Measurements from ENCODE around the gene NDOR1.

NDOR1 gene

GRCh38 chr9:137183980-137184595 is 21.4 kb upstream of the NDOR1 start:
- DNase-seq = no peak

DNA sequence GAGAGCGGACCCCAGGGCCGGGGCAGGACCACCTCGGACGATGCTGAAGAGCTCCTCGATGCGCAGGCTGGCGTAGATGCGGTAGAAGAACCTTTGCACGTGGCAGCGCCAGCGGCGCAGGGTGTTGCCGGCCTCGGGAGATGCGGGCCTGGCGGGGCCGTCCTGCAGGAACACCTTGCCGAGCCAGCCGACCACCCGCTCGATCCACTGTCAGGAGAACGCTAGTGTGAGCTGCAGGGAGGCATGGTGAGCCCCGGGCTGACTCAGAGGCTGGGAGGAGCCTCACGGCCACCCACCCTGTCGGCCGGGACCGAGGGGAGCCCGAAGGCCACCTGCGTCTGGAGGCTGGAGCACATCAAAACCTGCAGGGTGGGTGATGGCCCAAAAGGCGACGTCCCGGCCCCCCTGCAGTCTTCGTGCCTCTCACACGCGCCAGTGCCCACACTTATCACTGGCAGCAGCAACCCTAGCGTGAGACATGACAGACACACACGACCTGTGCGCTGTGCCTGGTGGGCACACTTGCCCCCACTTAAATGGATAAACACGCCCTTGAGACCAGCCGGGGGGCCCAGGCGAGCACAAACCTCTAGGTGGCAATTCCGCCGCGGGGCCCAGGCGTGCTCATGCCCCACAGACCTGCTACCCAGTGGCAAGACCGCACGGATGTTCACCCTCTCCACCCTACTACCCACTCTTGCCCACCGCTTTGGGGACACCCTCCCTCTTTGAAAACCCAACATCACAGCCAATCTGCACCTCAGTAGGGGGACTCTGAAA is 20.4 kb upstream of the NDOR1 start:
- DNase-seq = no peak

DNA sequence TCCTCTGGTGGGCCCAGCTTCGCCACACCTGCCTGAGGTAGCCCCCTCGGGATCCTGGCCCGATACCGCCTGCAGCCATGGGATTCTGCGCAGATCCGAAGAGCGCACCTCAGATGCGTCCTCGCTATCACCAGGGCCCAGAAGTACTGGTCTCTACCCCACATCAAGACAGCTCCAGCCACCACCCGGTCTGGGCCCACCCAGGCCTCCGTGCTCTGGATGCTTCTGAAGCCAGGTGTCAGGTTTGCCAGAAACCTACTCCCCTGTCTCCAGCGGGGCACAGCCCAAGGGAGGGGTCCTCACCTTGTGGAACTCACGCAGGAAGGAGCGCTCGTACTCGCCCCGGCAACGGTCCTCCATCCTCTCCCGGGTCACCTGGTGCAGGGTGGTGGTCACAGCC is 19.6 kb upstream of the NDOR1 start:
- DNase-seq = no peak

- no peak for DNase-seq
These were observed 19.1 kb upstream of the NDOR1 start for GRCh38 chr9:137186385-137186784.

DNA sequence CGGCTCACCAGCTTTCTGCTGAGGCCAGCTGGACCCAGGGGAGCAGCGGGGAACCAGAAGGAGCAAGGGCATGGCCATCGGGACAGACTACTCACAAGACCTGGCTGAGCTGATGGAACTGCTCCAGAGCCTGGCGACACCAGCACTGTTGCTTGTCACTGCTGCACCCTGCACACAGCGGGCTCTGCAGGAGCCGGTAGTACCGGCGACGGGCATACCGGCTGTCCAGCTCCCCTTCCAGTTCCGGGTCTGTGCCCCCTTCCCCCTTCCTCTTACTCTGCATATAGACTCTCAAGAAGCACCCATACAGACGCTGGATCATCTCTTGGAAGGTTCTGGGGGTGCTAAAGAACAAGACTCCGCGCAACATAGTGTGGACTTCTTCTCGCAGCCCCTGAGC is 18.1 kb upstream of the NDOR1 start:
- no peak for DNase-seq

DNA sequence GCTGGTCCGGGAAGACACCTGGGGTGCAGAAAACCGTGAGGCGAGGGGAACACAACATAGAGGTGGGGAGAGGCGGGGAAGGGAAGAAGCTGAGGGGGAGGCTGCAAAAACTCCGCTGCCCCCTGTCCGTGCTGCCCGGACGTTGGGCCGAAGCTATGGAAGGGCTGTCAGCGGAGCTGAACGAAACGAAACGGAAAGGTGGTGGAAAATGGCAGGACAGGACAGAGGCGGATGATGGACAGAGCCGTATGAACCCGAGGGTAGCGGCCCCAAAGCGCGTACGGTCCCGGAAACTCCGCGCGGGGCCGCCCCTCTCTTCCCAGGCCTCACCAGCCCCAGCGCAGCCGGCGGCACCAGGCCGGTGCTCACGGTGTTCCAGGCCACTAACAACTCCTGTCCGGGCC is 17.4 kb upstream of the NDOR1 start:
- no peak for DNase-seq

DNA sequence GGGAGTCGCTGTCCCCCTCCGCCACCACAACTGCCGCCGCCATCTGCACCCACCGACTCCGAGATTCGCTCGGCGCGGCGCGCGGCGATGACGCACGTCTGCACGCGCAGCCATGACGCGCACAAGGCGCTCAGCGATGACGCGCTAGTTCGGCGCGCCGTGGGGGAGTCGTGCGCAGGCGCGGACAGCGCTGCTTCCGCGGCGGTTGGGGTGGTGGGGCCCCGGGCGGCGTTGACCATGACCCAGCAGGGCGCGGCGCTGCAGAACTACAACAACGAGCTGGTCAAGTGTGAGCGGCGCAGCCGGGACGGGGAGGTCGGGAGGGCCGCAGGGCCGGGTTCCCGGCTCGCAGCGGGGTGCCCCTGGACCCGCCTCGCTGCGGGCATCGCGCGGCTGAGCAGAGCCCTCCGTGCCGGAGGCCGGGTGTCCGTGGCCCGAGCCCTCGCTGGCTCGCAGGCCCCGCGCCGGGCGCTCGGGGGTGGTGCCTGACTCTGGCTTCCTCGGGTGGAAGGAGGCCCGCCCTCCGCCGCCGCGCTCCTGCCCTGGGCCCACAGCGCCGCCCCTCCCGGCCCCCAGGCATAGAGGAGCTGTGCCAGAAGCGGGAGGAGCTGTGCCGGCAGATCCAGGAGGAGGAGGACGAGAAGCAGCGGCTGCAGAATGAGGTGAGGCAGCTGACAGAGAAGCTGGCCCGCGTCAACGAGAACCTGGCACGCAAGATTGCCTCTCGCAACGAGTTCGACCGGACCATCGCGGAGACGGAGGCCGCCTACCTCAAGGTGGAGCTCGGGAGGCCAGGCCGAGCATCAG is 16.8 kb upstream of the NDOR1 start, which contains the start of the genes ANAPC2 and SSNA1:
Gene ANAPC2, minus strand, starts transcription at position 71 of the 807 bp plus-strand sequence. Its CDS starts 28 bp downstream, at position 43.
Gene SSNA1, plus strand, starts transcription at position 187 of the 807 bp plus-strand sequence. Its CDS starts 51 bp downstream, at position 238.
- DNase-seq = peak; percentile 44

DNA sequence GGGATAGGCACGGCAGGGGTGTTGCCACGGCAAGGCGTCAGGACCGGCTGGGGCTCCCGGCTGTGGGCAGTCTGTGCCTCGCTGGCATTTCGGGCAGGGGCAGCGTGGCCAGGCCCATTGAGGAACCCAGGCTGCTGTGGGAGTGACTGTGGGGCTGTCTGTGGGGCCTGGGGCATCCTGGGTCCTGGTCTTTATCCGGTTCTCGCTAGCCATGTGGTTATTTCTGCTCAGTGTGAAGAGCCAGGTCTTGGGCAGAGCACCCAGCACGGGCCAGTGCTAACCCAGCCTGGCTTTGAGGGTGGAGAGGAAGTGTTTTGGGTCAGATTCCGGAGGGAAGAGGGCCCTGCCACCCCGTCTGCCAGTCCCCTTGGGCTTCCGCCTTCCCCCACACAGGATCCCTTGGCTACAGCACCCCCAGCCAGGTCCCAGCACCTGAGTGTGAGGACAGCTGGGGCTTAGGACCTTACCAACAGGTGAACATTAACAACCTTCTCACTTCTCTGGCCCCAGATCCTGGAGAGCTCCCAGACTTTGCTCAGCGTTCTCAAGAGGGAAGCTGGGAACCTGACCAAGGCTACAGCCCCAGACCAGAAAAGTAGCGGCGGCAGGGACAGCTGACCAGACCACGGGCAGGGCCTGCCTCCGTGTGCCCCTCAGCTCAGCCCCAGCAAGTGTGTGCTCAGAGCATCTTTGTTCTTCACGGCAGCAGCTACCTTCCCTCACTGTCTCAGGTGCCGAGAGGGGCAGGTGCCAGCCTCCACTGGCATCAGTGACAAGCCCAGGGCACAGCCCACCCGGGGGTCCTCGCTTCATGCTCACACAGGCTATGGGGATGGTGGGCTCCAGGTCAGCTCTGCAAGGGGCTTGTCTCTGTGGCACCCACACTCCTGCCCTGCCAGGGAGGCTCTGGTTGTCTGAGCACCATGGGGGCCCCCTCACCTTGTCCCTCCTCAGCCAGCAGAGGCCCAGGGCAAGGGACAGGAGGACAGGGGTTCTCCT is 15.9 kb upstream of the NDOR1 start:
- no peak for DNase-seq

GRCh38 chr9:137190315-137190856 is 15.1 kb upstream of the NDOR1 start:
- DNase-seq = no peak

DNA sequence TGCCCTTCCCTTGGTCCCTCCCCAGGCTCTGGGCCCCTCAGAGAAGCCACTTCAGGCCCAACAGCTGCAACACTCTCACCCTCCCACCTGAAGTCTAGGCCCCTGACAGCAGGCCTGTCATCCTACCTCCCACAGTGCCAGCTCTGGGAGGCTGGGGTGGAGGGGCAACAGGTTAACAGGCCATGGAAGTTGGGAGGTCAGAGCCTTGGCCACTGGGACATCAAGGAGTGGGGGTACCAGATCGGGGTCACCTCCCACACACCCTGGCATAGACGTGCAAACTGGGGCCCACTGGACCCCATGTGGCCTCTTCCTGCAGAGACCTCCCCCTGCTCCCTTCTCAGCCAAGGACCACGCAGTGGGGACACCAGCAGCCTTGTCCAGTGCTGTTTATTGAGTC is 14.3 kb upstream of the NDOR1 start:
- DNase-seq = no peak

GRCh38 chr9:137191691-137192447 is 13.6 kb upstream of the NDOR1 start:
- no peak for DNase-seq

DNA sequence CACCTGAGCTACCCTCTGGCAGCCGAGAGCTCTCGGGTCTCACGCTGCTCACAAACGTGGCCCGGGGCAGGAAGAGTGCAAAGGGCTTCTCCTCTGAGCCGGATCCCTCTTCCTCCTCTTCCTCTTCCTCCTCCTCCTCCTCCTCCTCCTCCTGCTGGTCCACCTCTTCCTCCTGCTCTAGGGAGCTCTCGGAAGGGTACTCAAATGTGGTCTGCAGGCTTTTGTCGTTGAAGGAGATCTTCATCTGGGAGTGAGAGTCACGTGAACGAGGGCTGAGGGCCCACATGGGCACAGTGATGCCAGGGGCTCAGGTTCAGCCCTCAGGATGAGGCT is 13.1 kb upstream of the NDOR1 start:
- DNase-seq = no peak

GRCh38 chr9:137192859-137193258 is 12.6 kb upstream of the NDOR1 start:
- DNase-seq = no peak

DNA sequence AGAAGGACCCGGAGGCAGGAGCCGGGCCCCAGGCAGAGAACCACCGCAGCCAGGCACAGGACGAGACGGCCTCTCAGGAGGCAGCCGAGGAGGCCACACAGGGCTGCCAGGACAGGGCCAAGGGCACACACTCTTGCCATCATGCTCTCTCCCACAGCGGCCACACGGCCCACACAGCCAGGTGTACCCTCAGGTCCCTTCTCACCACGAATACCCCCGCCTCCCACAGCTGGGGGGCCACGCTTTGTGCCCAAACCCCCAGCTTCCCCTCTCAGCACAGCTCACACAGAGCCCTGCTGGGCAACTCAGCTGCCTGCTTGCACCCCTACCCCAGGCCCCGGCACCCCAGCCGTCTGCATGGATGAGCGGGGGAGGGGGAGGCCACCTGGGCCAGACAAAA is 11.7 kb upstream of the NDOR1 start:
- DNase-seq = no peak

- no peak for DNase-seq
These were observed 11.1 kb upstream of the NDOR1 start for GRCh38 chr9:137194388-137194787.

DNA sequence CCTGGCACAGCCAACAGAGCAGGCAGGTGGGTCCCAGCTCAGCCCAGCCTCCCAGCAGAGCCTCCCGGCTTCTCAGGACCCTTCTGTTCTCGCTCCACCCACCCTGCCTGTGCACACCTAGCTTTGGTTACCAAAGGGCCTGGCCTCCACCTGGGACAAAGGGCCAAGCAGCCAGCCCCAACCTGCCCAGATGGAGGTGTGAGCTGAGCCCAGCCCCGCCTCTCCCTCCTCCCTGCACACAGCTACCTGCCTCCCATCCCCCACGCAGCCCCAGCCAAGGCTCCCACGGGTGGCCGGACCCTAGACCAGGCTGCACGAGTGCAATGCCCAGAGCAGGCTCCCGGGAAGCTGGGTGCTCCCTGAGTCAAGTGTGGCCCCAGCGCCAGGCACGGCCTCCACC is 10.6 kb upstream of the NDOR1 start:
- no peak for DNase-seq

GRCh38 chr9:137195525-137196220 is 9.8 kb upstream of the NDOR1 start:
- DNase-seq = no peak

GRCh38 chr9:137198051-137198901 is 7.2 kb upstream of the NDOR1 start:
- DNase-seq = no peak

DNA sequence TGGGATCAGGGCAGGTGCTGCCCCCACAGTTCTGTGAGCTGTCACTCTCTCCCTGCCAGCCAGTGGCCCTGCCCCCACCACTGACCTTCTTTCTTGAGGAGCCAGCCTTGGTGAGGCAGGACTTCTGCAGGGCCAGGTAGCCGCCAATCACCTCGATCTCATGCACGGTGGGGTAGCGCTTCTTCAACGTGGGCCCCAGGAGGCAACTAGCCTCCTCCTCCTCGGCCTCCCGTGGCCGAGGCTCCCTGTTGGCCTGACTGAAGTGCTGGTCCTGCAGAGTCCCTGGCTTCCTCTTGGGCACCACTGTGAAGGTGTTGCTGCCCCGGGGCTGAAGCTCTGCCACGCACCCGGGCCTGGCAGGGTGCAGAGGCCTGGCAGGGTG is 6.6 kb upstream of the NDOR1 start:
- DNase-seq = no peak
